Mucosa of rectum (tissue), 2 donors: ENCODE measurements around the gene YPEL3.

Experiments
- H3K27ac ChIP-seq, 2 donors: one replicate each; pipeline ENCODE4 v1.7.0; 2013; ENCODE audit warnings: inconsistent platforms in 2 of 2, low read depth in 2 of 2, low read length in 2 of 2
- H3K27me3 ChIP-seq, 2 donors: one replicate each; pipeline ENCODE4 v1.7.0; 2013; ENCODE audit warnings: low read length in 2 of 2; ENCODE audit not compliant: control insufficient read depth in 2 of 2, insufficient read depth in 2 of 2
- H3K36me3 ChIP-seq, 2 donors: one replicate each; pipeline ENCODE4 v1.7.0; 2013; ENCODE audit warnings: low read length in 2 of 2; ENCODE audit not compliant: control insufficient read depth in 2 of 2, insufficient read depth in 2 of 2
- H3K4me1 ChIP-seq, 2 donors: one replicate each; pipeline ENCODE4 v1.7.0; 2013; ENCODE audit warnings: low read length in 2 of 2, mild to moderate bottlenecking in 1 of 2; ENCODE audit not compliant: control insufficient read depth in 2 of 2, insufficient read depth in 2 of 2
- H3K4me3 ChIP-seq, 2 donors: one replicate each; pipeline ENCODE4 v1.7.0; 2013; ENCODE audit warnings: low read length in 2 of 2
- H3K9ac ChIP-seq, 2 donors: one replicate each; pipeline ENCODE4 v1.7.0; 2013; ENCODE audit warnings: low read length in 2 of 2, low read depth in 1 of 2, mild to moderate bottlenecking in 1 of 2
- H3K9me3 ChIP-seq, 2 donors: one replicate each; pipeline ENCODE4 v1.7.0; 2013; ENCODE audit warnings: low read length in 2 of 2; ENCODE audit not compliant: control insufficient read depth in 2 of 2
- donor health status: healthy.
- donor health status: Normal muscosa, but diverticular disease.

YPEL3 gene

GRCh38 chr16:30064729-30065101 lies 31.3 kb downstream of the YPEL3 start:
- H3K9me3 ChIP-seq = no peaks in the 10 kb centered on the region
- H3K4me3 ChIP-seq = peak overlapping the region; percentile 89 to 91
- no peaks in the 10 kb centered on the region for H3K27me3 ChIP-seq
- H3K36me3 ChIP-seq = peaks cover 24 to 26% of the 10 kb centered on the region in 2 donors
- peak overlapping the region; percentile 84 to 88 for H3K9ac ChIP-seq
- H3K4me1 ChIP-seq = peaks cover 36 to 43% of the 10 kb centered on the region in 2 donors
- peak overlapping the region; percentile 94 to 99 for H3K27ac ChIP-seq

- H3K27ac ChIP-seq = peak overlapping the region; percentile 94 to 99
- peak overlapping the region; percentile 84 to 88 for H3K9ac ChIP-seq
- H3K4me1 ChIP-seq = peaks cover 31 to 37% of the 10 kb centered on the region in 2 donors
These were observed 31.9 kb downstream of the YPEL3 start for GRCh38 chr16:30063893-30064728.

GRCh38 chr16:30063278-30063892 lies 32.6 kb downstream of the YPEL3 start:
- H3K4me3 ChIP-seq = peak overlapping the region; percentile 89 to 91
- peaks cover 27 to 30% of the 10 kb centered on the region in 2 donors for H3K4me1 ChIP-seq
- H3K27ac ChIP-seq = peak overlapping the region; percentile 94 to 99
- H3K27me3 ChIP-seq = no peaks in the 10 kb centered on the region
- peaks cover 10 to 12% of the 10 kb centered on the region in 2 donors for H3K36me3 ChIP-seq
- H3K9ac ChIP-seq = peak overlapping the region; percentile 84 to 88
- no peaks in the 10 kb centered on the region for H3K9me3 ChIP-seq

More at GRCh38 chr16:30063893-30064728, 31.9 kb downstream of the YPEL3 start:
- Histone ChIP-seq H3K9me3 (no peaks in the 10 kb centered on the region), H3K27me3 (no peaks in the 10 kb centered on the region), H3K4me3 (peak overlapping the region; percentile 89 to 91), H3K36me3 (peaks cover 18 to 20% of the 10 kb centered on the region in 2 donors)

- no peaks in the 10 kb centered on the region for H3K9me3 ChIP-seq
- no peak overlapping the region for H3K4me3 ChIP-seq
- H3K27ac ChIP-seq = no peak overlapping the region
- H3K9ac ChIP-seq = no peak overlapping the region
- peaks cover 13 to 14% of the 10 kb centered on the region in 2 donors for H3K4me1 ChIP-seq
- H3K36me3 ChIP-seq = no peaks in the 10 kb centered on the region
- H3K27me3 ChIP-seq = no peaks in the 10 kb centered on the region
These were observed 35.0 kb downstream of the YPEL3 start for GRCh38 chr16:30060836-30061554.

GRCh38 chr16:30060346-30060745 lies 35.7 kb downstream of the YPEL3 start:
- H3K36me3 ChIP-seq = no peaks in the 10 kb centered on the region
- H3K27ac ChIP-seq = no peak overlapping the region
- H3K9me3 ChIP-seq = no peaks in the 10 kb centered on the region
- no peaks in the 10 kb centered on the region for H3K27me3 ChIP-seq
- no peak overlapping the region for H3K9ac ChIP-seq
- H3K4me1 ChIP-seq = peaks cover 13 to 14% of the 10 kb centered on the region in 2 donors
- H3K4me3 ChIP-seq = no peak overlapping the region

- H3K4me1 ChIP-seq = peaks cover 7 to 10% of the 10 kb centered on the region in 2 donors
These were observed 41.0 kb downstream of the YPEL3 start for GRCh38 chr16:30054959-30055553.

GRCh38 chr16:30054451-30054850 lies 41.6 kb downstream of the YPEL3 start:
- Histone ChIP-seq H3K9me3 (no peaks in the 10 kb centered on the region), H3K4me1 (peaks cover 7 to 10% of the 10 kb centered on the region in 2 donors), H3K36me3 (no peaks in the 10 kb centered on the region), H3K4me3 (no peak overlapping the region), H3K9ac (no peak overlapping the region), H3K27ac (no peak overlapping the region), H3K27me3 (no peaks in the 10 kb centered on the region)

More at GRCh38 chr16:30054959-30055553, 41.0 kb downstream of the YPEL3 start:
- Histone ChIP-seq H3K9ac (no peak overlapping the region), H3K36me3 (no peaks in the 10 kb centered on the region), H3K27ac (no peak overlapping the region), H3K4me3 (no peak overlapping the region), H3K27me3 (no peaks in the 10 kb centered on the region), H3K9me3 (no peaks in the 10 kb centered on the region)

- H3K27me3 ChIP-seq = no peaks in the 10 kb centered on the region
- H3K36me3 ChIP-seq = no peaks in the 10 kb centered on the region
- peak overlapping the region; percentile 26 to 62 for H3K9ac ChIP-seq
- H3K9me3 ChIP-seq = no peaks in the 10 kb centered on the region
- H3K4me3 ChIP-seq = peak overlapping the region; percentile 74 to 79
- peaks cover 7 to 10% of the 10 kb centered on the region in 2 donors for H3K4me1 ChIP-seq
- H3K27ac ChIP-seq = no peak overlapping the region
These were observed 42.5 kb downstream of the YPEL3 start for GRCh38 chr16:30053376-30054015.

GRCh38 chr16:30052671-30053372 lies 43.2 kb downstream of the YPEL3 start:
- H3K9ac ChIP-seq = peak overlapping the region; percentile 26 to 62
- no peaks in the 10 kb centered on the region for H3K9me3 ChIP-seq
- no peaks in the 10 kb centered on the region for H3K27me3 ChIP-seq
- H3K4me1 ChIP-seq = peaks cover 7 to 10% of the 10 kb centered on the region in 2 donors
- H3K36me3 ChIP-seq = no peaks in the 10 kb centered on the region
- peak overlapping the region; percentile 74 to 79 for H3K4me3 ChIP-seq
- H3K27ac ChIP-seq = no peak overlapping the region
